ENCODE data around the gene ZBP1.
A peak's percentile ranks its signal among the peaks of the same experiment; 100 is the strongest.

The ZBP1 gene

DNA sequence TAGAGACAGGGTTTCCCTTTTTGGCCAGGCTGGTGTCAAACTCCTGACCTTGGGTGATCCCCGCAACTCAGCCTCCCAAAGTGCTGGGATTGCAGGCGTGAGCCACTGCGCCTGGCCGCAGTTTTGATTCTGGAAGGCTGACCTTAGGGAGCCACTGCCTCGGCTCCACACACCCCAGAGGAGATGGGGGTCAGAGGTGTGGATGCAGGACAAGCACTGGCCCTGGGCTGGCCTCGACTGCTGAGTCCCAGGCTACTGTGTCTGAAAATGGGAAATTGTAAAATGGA lies 1.5 kb downstream of the ZBP1 start:
- H2BK15ac ChIP-seq (replicated peaks; ENCODE audit: low read depth) = no peak overlapping the region
- H2AK5ac ChIP-seq (ENCODE audit: low read length) = no peak overlapping the region
- H3K27me3 ChIP-seq (ENCODE audit: insufficient read depth, low read length, poor library complexity) = no peaks in the 10 kb centered on the region
- no CpG with 5 or more reads among the region's 6 CpGs for WGBS (ENCODE audit: extremely low coverage, insufficient coverage, low lambda C conversion rate)
- H3K56ac ChIP-seq (ENCODE audit: low read length) = no peak overlapping the region
- H3K4me2 ChIP-seq (ENCODE audit: low read length) = no peak overlapping the region
- H3K4ac ChIP-seq (ENCODE audit: low read depth, low read length) = no peak overlapping the region
- H3K27ac ChIP-seq (ENCODE audit: low read depth, low read length) = no peak overlapping the region
- H3K36me3 ChIP-seq (ENCODE audit: control insufficient read depth, insufficient read depth, low read length) = no peaks in the 10 kb centered on the region
- H3K4me3 ChIP-seq (ENCODE audit: low read length) = no peak overlapping the region
- no peak overlapping the region for H3K9ac ChIP-seq (ENCODE audit: low read length)
- no peak overlapping the region for H2BK5ac ChIP-seq (ENCODE audit: low read length)
- H3K4me1 ChIP-seq (ENCODE audit: control insufficient read depth, low read depth, low read length) = no peaks in the 10 kb centered on the region
- no peak overlapping the region for H2BK120ac ChIP-seq (ENCODE audit: low read depth, low read length)
- no peak overlapping the region for H4K5ac ChIP-seq (ENCODE audit: low read length)
- H3K18ac ChIP-seq (ENCODE audit: low read length) = no peak overlapping the region
- no peaks in the 10 kb centered on the region for H3K79me1 ChIP-seq (ENCODE audit: low read length)
- no peak overlapping the region for H3K23ac ChIP-seq (ENCODE audit: low read length)
- no peak for DNase-seq
- H4K8ac ChIP-seq (ENCODE audit: low read depth, low read length) = no peak overlapping the region
- no peaks in the 10 kb centered on the region for H3K79me2 ChIP-seq (ENCODE audit: control insufficient read depth, insufficient read depth, low read length)

- peak; percentile 62 for DNase-seq
Measured at GRCh38 chr20:57618091-57618763, 2.0 kb downstream of the ZBP1 start.

DNA sequence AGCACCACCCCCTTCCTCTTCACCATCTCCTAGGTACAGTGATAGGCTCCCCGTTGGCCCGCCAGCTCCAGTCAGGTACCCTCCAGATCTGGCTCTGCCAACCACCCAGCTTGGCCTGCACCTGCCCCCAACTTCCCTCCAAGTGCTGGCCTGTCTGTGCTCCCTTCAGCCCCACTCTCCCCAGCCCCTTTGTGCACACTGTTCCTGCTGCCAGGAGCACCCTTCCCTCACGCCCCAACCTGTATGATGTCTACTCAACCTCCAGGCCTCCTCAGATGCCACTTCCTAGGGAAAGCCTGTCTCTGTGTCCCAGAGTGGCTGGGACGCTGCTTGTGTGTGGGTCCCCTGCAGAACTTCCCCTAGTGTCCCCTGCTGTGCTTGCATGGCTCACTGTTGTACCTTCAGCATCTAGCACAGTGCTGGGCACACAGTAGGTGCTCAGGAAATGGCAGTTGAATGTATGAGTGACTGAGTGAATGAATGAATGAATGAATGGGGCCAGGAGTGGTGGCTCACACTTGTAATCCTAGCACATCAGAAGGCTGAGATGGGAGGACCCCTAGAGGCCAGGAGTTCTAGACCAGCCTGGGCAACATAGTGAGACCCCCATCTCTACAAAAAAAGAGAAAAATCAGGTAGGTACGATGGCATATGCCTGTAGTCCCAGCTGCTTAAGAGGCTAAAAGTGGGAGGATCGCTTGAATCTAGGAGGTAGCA lies 3.0 kb downstream of the ZBP1 start:
- H2BK5ac ChIP-seq (ENCODE audit: low read length) = no peak overlapping the region
- no peak overlapping the region for H3K27ac ChIP-seq (ENCODE audit: low read depth, low read length)
- H2BK120ac ChIP-seq (ENCODE audit: low read depth, low read length) = no peak overlapping the region
- H3K56ac ChIP-seq (ENCODE audit: low read length) = no peak overlapping the region
- no peaks in the 10 kb centered on the region for H3K36me3 ChIP-seq (ENCODE audit: control insufficient read depth, insufficient read depth, low read length)
- no peak overlapping the region for H3K23ac ChIP-seq (ENCODE audit: low read length)
- no peaks in the 10 kb centered on the region for H3K27me3 ChIP-seq (ENCODE audit: insufficient read depth, low read length, poor library complexity)
- no peak overlapping the region for H3K4me2 ChIP-seq (ENCODE audit: low read length)
- H4K8ac ChIP-seq (ENCODE audit: low read depth, low read length) = no peak overlapping the region
- H2AK5ac ChIP-seq (ENCODE audit: low read length) = no peak overlapping the region
- H3K79me1 ChIP-seq (ENCODE audit: low read length) = no peaks in the 10 kb centered on the region
- no peak overlapping the region for H3K4ac ChIP-seq (ENCODE audit: low read depth, low read length)
- H3K18ac ChIP-seq (ENCODE audit: low read length) = no peak overlapping the region
- no peak overlapping the region for H4K5ac ChIP-seq (ENCODE audit: low read length)
- H2BK15ac ChIP-seq (replicated peaks; ENCODE audit: low read depth) = no peak overlapping the region
- no peaks in the 10 kb centered on the region for H3K79me2 ChIP-seq (ENCODE audit: control insufficient read depth, insufficient read depth, low read length)
- DNase-seq = no peak
- H3K4me3 ChIP-seq (ENCODE audit: low read length) = no peak overlapping the region
- WGBS (ENCODE audit: extremely low coverage, insufficient coverage, low lambda C conversion rate) = no CpG with 5 or more reads among the region's 6 CpGs
- H3K9ac ChIP-seq (ENCODE audit: low read length) = no peak overlapping the region
- no peaks in the 10 kb centered on the region for H3K4me1 ChIP-seq (ENCODE audit: control insufficient read depth, low read depth, low read length)

More at GRCh38 chr20:57618091-57618763, 2.0 kb downstream of the ZBP1 start:
- H2BK15ac ChIP-seq (replicated peaks; ENCODE audit: low read depth) = no peak overlapping the region
- WGBS (ENCODE audit: extremely low coverage, insufficient coverage, low lambda C conversion rate) = no CpG with 5 or more reads among the region's 14 CpGs
- no peak overlapping the region for H3K4me2 ChIP-seq (ENCODE audit: low read length)
- no peak overlapping the region for H3K56ac ChIP-seq (ENCODE audit: low read length)
- no peak overlapping the region for H3K18ac ChIP-seq (ENCODE audit: low read length)
- H3K79me1 ChIP-seq (ENCODE audit: low read length) = no peaks in the 10 kb centered on the region
- no peak overlapping the region for H4K8ac ChIP-seq (ENCODE audit: low read depth, low read length)
- H3K36me3 ChIP-seq (ENCODE audit: control insufficient read depth, insufficient read depth, low read length) = no peaks in the 10 kb centered on the region
- H3K23ac ChIP-seq (ENCODE audit: low read length) = no peak overlapping the region
- H2BK120ac ChIP-seq (ENCODE audit: low read depth, low read length) = no peak overlapping the region
- H3K27ac ChIP-seq (ENCODE audit: low read depth, low read length) = no peak overlapping the region
- H2BK5ac ChIP-seq (ENCODE audit: low read length) = no peak overlapping the region
- no peak overlapping the region for H3K9ac ChIP-seq (ENCODE audit: low read length)
- H4K5ac ChIP-seq (ENCODE audit: low read length) = no peak overlapping the region
- H3K4me1 ChIP-seq (ENCODE audit: control insufficient read depth, low read depth, low read length) = no peaks in the 10 kb centered on the region
- no peak overlapping the region for H3K4me3 ChIP-seq (ENCODE audit: low read length)
- no peak overlapping the region for H2AK5ac ChIP-seq (ENCODE audit: low read length)
- no peak overlapping the region for H3K4ac ChIP-seq (ENCODE audit: low read depth, low read length)
- no peaks in the 10 kb centered on the region for H3K79me2 ChIP-seq (ENCODE audit: control insufficient read depth, insufficient read depth, low read length)
- no peaks in the 10 kb centered on the region for H3K27me3 ChIP-seq (ENCODE audit: insufficient read depth, low read length, poor library complexity)

DNA sequence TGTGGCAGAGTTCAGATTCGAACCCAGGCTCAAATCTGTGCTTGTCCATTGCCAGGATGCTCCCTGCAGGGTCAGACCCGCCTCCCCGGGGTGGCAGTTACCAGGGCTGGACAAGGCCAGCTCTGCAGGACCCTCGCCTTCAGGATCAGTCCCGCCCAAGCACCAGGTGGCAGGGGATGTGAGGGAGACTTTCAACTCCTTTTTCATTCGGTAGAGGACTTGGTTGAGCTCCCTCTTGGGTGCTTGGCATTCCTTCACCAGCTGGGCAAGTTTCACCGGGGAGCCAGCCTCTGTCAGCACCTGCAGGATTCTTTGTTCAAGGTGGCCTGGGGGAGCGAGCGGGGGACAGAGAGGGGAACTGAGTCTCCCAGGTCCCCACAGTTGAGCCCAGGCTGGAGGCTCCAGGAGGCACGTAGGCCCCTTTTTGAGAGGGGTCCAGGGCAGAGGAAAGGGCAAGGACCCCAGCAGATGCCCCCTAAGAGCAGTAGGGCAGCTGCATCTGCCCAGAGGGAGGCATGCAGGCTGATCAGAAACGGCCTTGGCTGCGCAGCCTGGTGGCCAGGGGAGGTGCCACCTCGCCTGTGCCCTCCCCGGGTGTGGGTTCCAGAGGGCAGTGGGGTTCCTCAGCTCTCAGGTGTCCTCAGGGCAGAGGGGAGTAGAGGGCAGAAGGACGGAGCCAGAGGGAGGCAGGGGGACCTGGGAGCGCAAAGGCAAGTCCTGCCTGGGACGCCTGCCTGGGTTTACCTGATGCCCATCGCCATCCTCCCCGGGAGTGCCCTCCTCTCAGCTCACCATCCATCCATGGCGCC lies 3.9 kb downstream of the ZBP1 start:
- Histone ChIP-seq H3K4me2 (ENCODE audit: low read length) (no peak overlapping the region), H2BK15ac (replicated peaks; ENCODE audit: low read depth) (no peak overlapping the region), H4K5ac (ENCODE audit: low read length) (no peak overlapping the region), H3K4me3 (ENCODE audit: low read length) (no peak overlapping the region), H3K36me3 (ENCODE audit: control insufficient read depth, insufficient read depth, low read length) (no peaks in the 10 kb centered on the region), H3K56ac (ENCODE audit: low read length) (no peak overlapping the region), H3K27ac (ENCODE audit: low read depth, low read length) (no peak overlapping the region), H3K4me1 (ENCODE audit: control insufficient read depth, low read depth, low read length) (no peaks in the 10 kb centered on the region), H3K9ac (ENCODE audit: low read length) (no peak overlapping the region), H2AK5ac (ENCODE audit: low read length) (no peak overlapping the region), H3K79me2 (ENCODE audit: control insufficient read depth, insufficient read depth, low read length) (no peaks in the 10 kb centered on the region), H4K8ac (ENCODE audit: low read depth, low read length) (no peak overlapping the region), H2BK5ac (ENCODE audit: low read length) (no peak overlapping the region), H3K18ac (ENCODE audit: low read length) (no peak overlapping the region), H3K23ac (ENCODE audit: low read length) (no peak overlapping the region), H2BK120ac (ENCODE audit: low read depth, low read length) (no peak overlapping the region), H3K79me1 (ENCODE audit: low read length) (no peaks in the 10 kb centered on the region), H3K27me3 (ENCODE audit: insufficient read depth, low read length, poor library complexity) (no peaks in the 10 kb centered on the region), H3K4ac (ENCODE audit: low read depth, low read length) (no peak overlapping the region)
- no CpG with 5 or more reads among the region's 20 CpGs for WGBS (ENCODE audit: extremely low coverage, insufficient coverage, low lambda C conversion rate)
- no peak for DNase-seq

- H2BK120ac ChIP-seq (ENCODE audit: low read depth, low read length) = no peak overlapping the region
- H4K5ac ChIP-seq (ENCODE audit: low read length) = no peak overlapping the region
- H3K56ac ChIP-seq (ENCODE audit: low read length) = no peak overlapping the region
- H3K79me1 ChIP-seq (ENCODE audit: low read length) = no peaks in the 10 kb centered on the region
- H3K23ac ChIP-seq (ENCODE audit: low read length) = no peak overlapping the region
- no CpG with 5 or more reads among the region's 8 CpGs for WGBS (ENCODE audit: extremely low coverage, insufficient coverage, low lambda C conversion rate)
- H3K27me3 ChIP-seq (ENCODE audit: insufficient read depth, low read length, poor library complexity) = no peaks in the 10 kb centered on the region
- H3K4ac ChIP-seq (ENCODE audit: low read depth, low read length) = no peak overlapping the region
- no peaks in the 10 kb centered on the region for H3K36me3 ChIP-seq (ENCODE audit: control insufficient read depth, insufficient read depth, low read length)
- no peak overlapping the region for H2BK15ac ChIP-seq (replicated peaks; ENCODE audit: low read depth)
- H3K18ac ChIP-seq (ENCODE audit: low read length) = no peak overlapping the region
- no peak overlapping the region for H4K8ac ChIP-seq (ENCODE audit: low read depth, low read length)
- H2BK5ac ChIP-seq (ENCODE audit: low read length) = no peak overlapping the region
- H3K79me2 ChIP-seq (ENCODE audit: control insufficient read depth, insufficient read depth, low read length) = no peaks in the 10 kb centered on the region
- no peaks in the 10 kb centered on the region for H3K4me1 ChIP-seq (ENCODE audit: control insufficient read depth, low read depth, low read length)
- H2AK5ac ChIP-seq (ENCODE audit: low read length) = no peak overlapping the region
- H3K4me3 ChIP-seq (ENCODE audit: low read length) = no peak overlapping the region
- H3K27ac ChIP-seq (ENCODE audit: low read depth, low read length) = no peak overlapping the region
- DNase-seq = no peak
- no peak overlapping the region for H3K4me2 ChIP-seq (ENCODE audit: low read length)
- H3K9ac ChIP-seq (ENCODE audit: low read length) = no peak overlapping the region
Measured at GRCh38 chr20:57615445-57615811, 4.8 kb downstream of the ZBP1 start.
